Measurements from ENCODE around the gene ACAA2.
"Not testable (repeated sequence)": the region's sequence is repeated elsewhere in the genome, so short reads cannot be mapped to it uniquely, and the experiment has no call there.

The ACAA2 gene

GRCh38 chr18:49845629-49846360 lies 32.5 kb upstream of the ACAA2 start:
- no peak for DNase-seq (ENCODE audit: low read depth in 2 of 2)

- no peak for DNase-seq (ENCODE audit: low read depth in 2 of 2)
Measured at GRCh38 chr18:49844903-49845302, 31.6 kb upstream of the ACAA2 start.

- no peak for DNase-seq (ENCODE audit: low read depth in 2 of 2)
Measured at GRCh38 chr18:49843778-49844625, 30.7 kb upstream of the ACAA2 start.

- DNase-seq (ENCODE audit: low read depth in 2 of 2): no peak
Measured at GRCh38 chr18:49843131-49843530, 29.8 kb upstream of the ACAA2 start.

GRCh38 chr18:49842656-49843055 lies 29.3 kb upstream of the ACAA2 start:
- DNase-seq (ENCODE audit: low read depth in 2 of 2): no peak

- no peak for DNase-seq (ENCODE audit: low read depth in 2 of 2)
Measured at GRCh38 chr18:49841236-49842217, 28.2 kb upstream of the ACAA2 start.

GRCh38 chr18:49839012-49839411 lies 25.7 kb upstream of the ACAA2 start:
- no peak for DNase-seq (ENCODE audit: low read depth in 2 of 2)

GRCh38 chr18:49838381-49838780 lies 25.0 kb upstream of the ACAA2 start:
- no peak for DNase-seq (ENCODE audit: low read depth in 2 of 2)

GRCh38 chr18:49837889-49838288 lies 24.6 kb upstream of the ACAA2 start:
- DNase-seq (ENCODE audit: low read depth in 2 of 2): no peak

GRCh38 chr18:49837316-49837835 lies 24.0 kb upstream of the ACAA2 start:
- DNase-seq (ENCODE audit: low read depth in 2 of 2): not testable (repeated sequence)

GRCh38 chr18:49835405-49835804 lies 22.1 kb upstream of the ACAA2 start:
- no peak for DNase-seq (ENCODE audit: low read depth in 2 of 2)

- DNase-seq (ENCODE audit: low read depth in 2 of 2): no peak
Measured at GRCh38 chr18:49834258-49834657, 20.9 kb upstream of the ACAA2 start.

- no peak for DNase-seq (ENCODE audit: low read depth in 2 of 2)
Measured at GRCh38 chr18:49833814-49834213, 20.5 kb upstream of the ACAA2 start.

GRCh38 chr18:49832221-49832647 lies 18.9 kb upstream of the ACAA2 start:
- DNase-seq (ENCODE audit: low read depth in 2 of 2): no peak

GRCh38 chr18:49827996-49828395 lies 14.7 kb upstream of the ACAA2 start:
- DNase-seq (ENCODE audit: low read depth in 2 of 2): no peak

- DNase-seq (ENCODE audit: low read depth in 2 of 2): peak in 1 of 2 donors; percentile 4
Measured at GRCh38 chr18:49819823-49820671, 6.7 kb upstream of the ACAA2 start.

GRCh38 chr18:49819071-49819662 lies 5.8 kb upstream of the ACAA2 start:
- DNase-seq (ENCODE audit: low read depth in 2 of 2): no peak

GRCh38 chr18:49817947-49818346 lies 4.6 kb upstream of the ACAA2 start:
- DNase-seq (ENCODE audit: low read depth in 2 of 2): no peak

- DNase-seq (ENCODE audit: low read depth in 2 of 2): no peak
Measured at GRCh38 chr18:49815927-49816326, 2.6 kb upstream of the ACAA2 start.

- DNase-seq (ENCODE audit: low read depth in 2 of 2): peak; percentile 61 to 66
Measured at GRCh38 chr18:49814147-49814499, 790 bp upstream of the ACAA2 start.

- DNase-seq (ENCODE audit: low read depth in 2 of 2): no peak
Measured at GRCh38 chr18:49813069-49813318, 339 bp downstream of the ACAA2 start.
